Panc1 (cell line): Measurements from ENCODE around the gene MAGI2.

Experiments
- TF ChIP-seq, protein P1 (sequence below): fragments of 450-650 bp; IDR thresholded peaks from 2 replicates; pipeline ENCODE4 v1.5.1; 2017; ENCODE audit warnings: mild to moderate bottlenecking
- TF ChIP-seq, protein P2 (sequence below), 2 experiments: IDR thresholded peaks; 2 replicates each; pipeline ENCODE4 v1.6.1; 2011 to 2012; ENCODE audit warnings: low read depth in 2 of 2, control low read depth in 1 of 2, low read length in 1 of 2, mild to moderate bottlenecking in 1 of 2, moderate library complexity in 1 of 2; ENCODE audit not compliant: insufficient read depth in 1 of 2

DNA sequence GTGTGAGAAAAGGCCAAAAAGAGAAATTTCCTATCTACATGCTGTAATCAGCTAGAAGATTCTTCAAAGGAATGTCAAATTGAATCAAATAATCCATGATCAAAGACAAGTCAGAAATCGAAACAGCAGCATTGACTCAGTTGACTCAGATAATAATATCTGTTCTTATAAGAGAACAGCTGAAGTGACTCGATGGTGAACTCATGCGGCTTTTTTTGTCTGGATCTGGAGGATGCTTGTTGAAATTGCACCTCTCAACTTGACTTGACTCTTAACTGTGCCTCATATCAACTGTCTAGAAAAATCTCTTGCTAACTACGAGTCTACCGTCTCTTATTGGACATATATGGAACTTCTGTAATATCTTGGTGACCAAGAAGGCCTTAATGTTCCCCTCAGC is 1055.4 kb downstream of the MAGI2 start:
- TF ChIP-seq, protein P1, sequence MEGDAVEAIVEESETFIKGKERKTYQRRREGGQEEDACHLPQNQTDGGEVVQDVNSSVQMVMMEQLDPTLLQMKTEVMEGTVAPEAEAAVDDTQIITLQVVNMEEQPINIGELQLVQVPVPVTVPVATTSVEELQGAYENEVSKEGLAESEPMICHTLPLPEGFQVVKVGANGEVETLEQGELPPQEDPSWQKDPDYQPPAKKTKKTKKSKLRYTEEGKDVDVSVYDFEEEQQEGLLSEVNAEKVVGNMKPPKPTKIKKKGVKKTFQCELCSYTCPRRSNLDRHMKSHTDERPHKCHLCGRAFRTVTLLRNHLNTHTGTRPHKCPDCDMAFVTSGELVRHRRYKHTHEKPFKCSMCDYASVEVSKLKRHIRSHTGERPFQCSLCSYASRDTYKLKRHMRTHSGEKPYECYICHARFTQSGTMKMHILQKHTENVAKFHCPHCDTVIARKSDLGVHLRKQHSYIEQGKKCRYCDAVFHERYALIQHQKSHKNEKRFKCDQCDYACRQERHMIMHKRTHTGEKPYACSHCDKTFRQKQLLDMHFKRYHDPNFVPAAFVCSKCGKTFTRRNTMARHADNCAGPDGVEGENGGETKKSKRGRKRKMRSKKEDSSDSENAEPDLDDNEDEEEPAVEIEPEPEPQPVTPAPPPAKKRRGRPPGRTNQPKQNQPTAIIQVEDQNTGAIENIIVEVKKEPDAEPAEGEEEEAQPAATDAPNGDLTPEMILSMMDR = no peak
- TF ChIP-seq, protein P2, sequence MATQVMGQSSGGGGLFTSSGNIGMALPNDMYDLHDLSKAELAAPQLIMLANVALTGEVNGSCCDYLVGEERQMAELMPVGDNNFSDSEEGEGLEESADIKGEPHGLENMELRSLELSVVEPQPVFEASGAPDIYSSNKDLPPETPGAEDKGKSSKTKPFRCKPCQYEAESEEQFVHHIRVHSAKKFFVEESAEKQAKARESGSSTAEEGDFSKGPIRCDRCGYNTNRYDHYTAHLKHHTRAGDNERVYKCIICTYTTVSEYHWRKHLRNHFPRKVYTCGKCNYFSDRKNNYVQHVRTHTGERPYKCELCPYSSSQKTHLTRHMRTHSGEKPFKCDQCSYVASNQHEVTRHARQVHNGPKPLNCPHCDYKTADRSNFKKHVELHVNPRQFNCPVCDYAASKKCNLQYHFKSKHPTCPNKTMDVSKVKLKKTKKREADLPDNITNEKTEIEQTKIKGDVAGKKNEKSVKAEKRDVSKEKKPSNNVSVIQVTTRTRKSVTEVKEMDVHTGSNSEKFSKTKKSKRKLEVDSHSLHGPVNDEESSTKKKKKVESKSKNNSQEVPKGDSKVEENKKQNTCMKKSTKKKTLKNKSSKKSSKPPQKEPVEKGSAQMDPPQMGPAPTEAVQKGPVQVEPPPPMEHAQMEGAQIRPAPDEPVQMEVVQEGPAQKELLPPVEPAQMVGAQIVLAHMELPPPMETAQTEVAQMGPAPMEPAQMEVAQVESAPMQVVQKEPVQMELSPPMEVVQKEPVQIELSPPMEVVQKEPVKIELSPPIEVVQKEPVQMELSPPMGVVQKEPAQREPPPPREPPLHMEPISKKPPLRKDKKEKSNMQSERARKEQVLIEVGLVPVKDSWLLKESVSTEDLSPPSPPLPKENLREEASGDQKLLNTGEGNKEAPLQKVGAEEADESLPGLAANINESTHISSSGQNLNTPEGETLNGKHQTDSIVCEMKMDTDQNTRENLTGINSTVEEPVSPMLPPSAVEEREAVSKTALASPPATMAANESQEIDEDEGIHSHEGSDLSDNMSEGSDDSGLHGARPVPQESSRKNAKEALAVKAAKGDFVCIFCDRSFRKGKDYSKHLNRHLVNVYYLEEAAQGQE (IDR thresholded peaks at IDR 0.05; ENCODE audit: insufficient read depth in 1 of 2, low read depth in 2 of 2, low read length in 1 of 2) = no peak
